PFSK-1 (cell line): ENCODE data around the gene ZFAND3.

ENCODE experiments used
- FOXP2 ChIP-seq: optimal IDR thresholded peaks from 2 replicates; pipeline ENCODE3; 2011; ENCODE audit warnings: borderline replicate concordance, control low read depth, inconsistent platforms; ENCODE audit not compliant: insufficient read depth; ENCODE audit errors: extremely low read length, extremely low read depth
- POLR2AphosphoS5 ChIP-seq: IDR thresholded peaks from 2 replicates; pipeline ENCODE4 v1.6.1; 2012; ENCODE audit warnings: low read depth, mild to moderate bottlenecking, control low read depth, low read length, moderate library complexity
- REST ChIP-seq, 2 experiments: IDR thresholded peaks; 2 replicates each; pipeline versions ENCODE4 v1.6.1 to v1.8.0; 2011 to 2012; ENCODE audit warnings: low read depth in 2 of 2, low read length in 2 of 2, control low read depth in 1 of 2, inconsistent platforms in 1 of 2, mild to moderate bottlenecking in 1 of 2, moderate library complexity in 1 of 2; ENCODE audit not compliant: insufficient read depth in 1 of 2
- SIN3A ChIP-seq: IDR thresholded peaks from 2 replicates; pipeline ENCODE4 v1.6.1; 2012; ENCODE audit warnings: mild to moderate bottlenecking, low read length, moderate library complexity, borderline replicate concordance; ENCODE audit not compliant: insufficient read depth
- TAF1 ChIP-seq: IDR thresholded peaks from 2 replicates; pipeline ENCODE4 v1.6.1; 2012; ENCODE audit warnings: low read length, control low read depth, borderline replicate concordance; ENCODE audit not compliant: insufficient read depth

The ZFAND3 gene

GRCh38 chr6:37891072-37891471, 71.5 kb downstream of the ZFAND3 start:
- TF ChIP-seq REST (IDR thresholded peaks at IDR 0.05; ENCODE audit: insufficient read depth in 1 of 2, low read depth in 2 of 2, low read length in 2 of 2) = no peak

- TF ChIP-seq REST (IDR thresholded peaks at IDR 0.05; ENCODE audit: insufficient read depth in 1 of 2, low read depth in 2 of 2, low read length in 2 of 2) (no peak), POLR2AphosphoS5 (no peak), TAF1 (no peak), SIN3A (no peak)
Observed at GRCh38 chr6:37893257-37893656, 73.7 kb downstream of the ZFAND3 start.

- no peak for TF ChIP-seq REST (IDR thresholded peaks at IDR 0.05; ENCODE audit: insufficient read depth in 1 of 2, low read depth in 2 of 2, low read length in 2 of 2)
Observed at GRCh38 chr6:37894585-37894984, 75.1 kb downstream of the ZFAND3 start.

- TF ChIP-seq TAF1 = no peak
- no peak for TF ChIP-seq POLR2AphosphoS5
- no peak for TF ChIP-seq REST (IDR thresholded peaks at IDR 0.05; ENCODE audit: insufficient read depth in 1 of 2, low read depth in 2 of 2, low read length in 2 of 2)
- TF ChIP-seq FOXP2 = no peak
- no peak for TF ChIP-seq SIN3A
Observed at GRCh38 chr6:37897321-37897720, 77.8 kb downstream of the ZFAND3 start.

GRCh38 chr6:37897818-37898515, 78.4 kb downstream of the ZFAND3 start:
- TF ChIP-seq TAF1 (no peak), FOXP2 (no peak), SIN3A (no peak), REST (IDR thresholded peaks at IDR 0.05; ENCODE audit: insufficient read depth in 1 of 2, low read depth in 2 of 2, low read length in 2 of 2) (no peak), POLR2AphosphoS5 (no peak)
